ENCODE results near the gene STX12. TPM values are rescaled to one million over a fixed set of nuclear protein-coding genes. Genes with fewer than 3 reads are reported as not detected.
A peak's percentile ranks its signal among the peaks of the same experiment; 100 is the strongest.

The STX12 gene
- total and polyA plus RNA-seq, 2 of the 4 experiments (the other 2 are of a cell fraction) = 28.6 to 54.8 TPM

- Histone ChIP-seq H2BK20ac (ENCODE audit: low read depth, low read length) (no peak overlapping the region), H2BK5ac (ENCODE audit: low read depth, low read length, poor library complexity, severe bottlenecking) (no peak overlapping the region), H3K4me1 (ENCODE audit: control insufficient read depth, insufficient read depth, low read length) (peaks cover 5% of the 10 kb centered on the region), H3K9ac (ENCODE audit: low read depth, low read length) (no peak overlapping the region), H3K27me3 (ENCODE audit: control insufficient read depth, insufficient read depth, low read length) (no peaks in the 10 kb centered on the region), H3K14ac (replicated peaks; ENCODE audit: low read depth, low read length) (no peak overlapping the region), H3K9me1 (ENCODE audit: insufficient read depth, low read length) (peaks cover 9% of the 10 kb centered on the region), H4K91ac (ENCODE audit: insufficient read depth, low read depth, low read length) (no peak overlapping the region), H2BK120ac (ENCODE audit: low read depth, low read length) (no peak overlapping the region), H3K18ac (ENCODE audit: low read depth, low read length) (no peak overlapping the region), H4K20me1 (ENCODE audit: insufficient read depth, low read length) (peaks cover 25% of the 10 kb centered on the region), H2BK15ac (ENCODE audit: low read depth, low read length) (no peak overlapping the region), H3K23ac (ENCODE audit: low read depth, low read length) (no peak overlapping the region), H2AK5ac (ENCODE audit: low read depth, low read length) (no peak overlapping the region), H3K56ac (ENCODE audit: extremely low read depth, insufficient read depth, low read length) (no peak overlapping the region), H3K4me3 (ENCODE audit: insufficient read depth, low read depth, low read length) (no peak overlapping the region), H2AK9ac (replicated peaks; ENCODE audit: low read depth, low read length, poor library complexity) (no peak overlapping the region), H3K27ac (ENCODE audit: insufficient read depth, low read length) (no peak overlapping the region), H3K4ac (ENCODE audit: low read depth, low read length) (no peak overlapping the region), H4K8ac (ENCODE audit: low read depth in 2 of 2, low read length in 2 of 2) (no peak overlapping the region), H3K79me1 (ENCODE audit: low read depth in 1 of 2, low read length in 2 of 2) (peaks cover 18 to 58% of the 10 kb centered on the region in 2 experiments), H3K4me2 (ENCODE audit: low read depth, low read length) (no peak overlapping the region), H3K9me3 (ENCODE audit: control insufficient read depth, insufficient read depth, low read length) (0 out of 2 replicates have a peak, but pooled peaks cover 2% of the 10 kb centered on the region), H3K36me3 (ENCODE audit: control insufficient read depth, insufficient read depth, low read length) (peaks cover 13% of the 10 kb centered on the region), H4K5ac (ENCODE audit: low read depth, low read length) (no peak overlapping the region), H2AFZ (replicated peaks; ENCODE audit: low read length, poor library complexity) (no peak overlapping the region)
- intact Hi-C loops (cut with micrococcal nuclease) (no loop called here), dilution Hi-C loops (cut with HindIII; ENCODE audit: low sequenced_read_pairs, unreplicated experiment) (no loop called here), in situ Hi-C loops (cut with MboI; ENCODE audit: low sequenced_read_pairs) (no loop called here)
- CTCF ChIA-PET = no interaction called here
- ATAC-seq (ENCODE audit: low read depth) (peak; percentile 35), DNase-seq (peak; percentile 68)
- no TSS peak for BruUV-seq (replicated peaks)
- TF ChIP-seq CEBPB (IDR thresholded peaks at IDR 0.05; ENCODE audit: low read depth, low read length) = peak; percentile 60; the same call in 1 of the 2 replicates
- no peak for TF ChIP-seq FOS (IDR thresholded peaks at IDR 0.05; ENCODE audit: low read depth, low read length)
- POLR2A ChIA-PET (ENCODE audit: unreplicated experiment) = interaction anchor here (0.5 kb wide), 1 partner anchor 15 kb away, joined by 3 read pairs; the partner anchor contains the start of gene STX12
Measured at GRCh38 chr1:27787895-27788294, 14.9 kb downstream of the STX12 start.

Measured in IMR-90 (cell line).